Astrocyte (in vitro differentiated cells and primary cell): ENCODE results near the gene C1orf210. TPM values are rescaled to one million over a fixed set of nuclear protein-coding genes. Genes with fewer than 3 reads are reported as not detected.
A peak's percentile ranks its signal among the peaks of the same experiment; 100 is the strongest.

Experiments
- DNase-seq: peaks from one replicate; pipeline ENCODE4 v3.0.0-alpha.2; 2010; ENCODE audit warnings: low read depth
- FAIRE-seq: peaks from 2 replicates; lab custom pipeline; 2011; peaks lifted over from hg19 to GRCh38; lab: Jason Lieb, UNC
- H2AFZ ChIP-seq: 2 replicates; pipeline ENCODE4 v1.6.0; 2012; ENCODE audit warnings: low read depth, low read length, inconsistent platforms
- H3K27ac ChIP-seq: 2 replicates; pipeline ENCODE4 v1.5.1; 2011; ENCODE audit warnings: low read depth, low read length, inconsistent platforms
- H3K27me3 ChIP-seq: 2 replicates; pipeline ENCODE4 v1.6.0; 2011; ENCODE audit warnings: low read length, inconsistent platforms; ENCODE audit not compliant: insufficient read depth
- H3K36me3 ChIP-seq: 2 replicates; pipeline ENCODE4 v1.5.1; 2011; ENCODE audit warnings: low read length, inconsistent platforms; ENCODE audit not compliant: insufficient read depth
- H3K4me1 ChIP-seq: 2 replicates; pipeline ENCODE4 v1.5.1; 2011; ENCODE audit warnings: low read length, inconsistent platforms; ENCODE audit not compliant: insufficient read depth
- H3K4me2 ChIP-seq: 2 replicates; pipeline ENCODE4 v1.6.0; 2012; ENCODE audit warnings: low read length, inconsistent platforms
- H3K4me3 ChIP-seq: 2 replicates; pipeline ENCODE4 v1.5.1; 2011; ENCODE audit warnings: low read depth, mild to moderate bottlenecking, low read length, inconsistent platforms; ENCODE audit not compliant: insufficient read depth
- H3K79me2 ChIP-seq: 2 replicates; pipeline ENCODE4 v1.6.0; 2012; ENCODE audit warnings: mild to moderate bottlenecking, low read length, inconsistent platforms; ENCODE audit not compliant: insufficient read depth
- H3K9ac ChIP-seq: 2 replicates; pipeline ENCODE4 v1.6.0; 2012; ENCODE audit warnings: mild to moderate bottlenecking, low read length, inconsistent platforms
- H3K9me3 ChIP-seq: 2 replicates; pipeline ENCODE4 v1.5.1; 2012; ENCODE audit warnings: low read depth, mild to moderate bottlenecking, low read length, inconsistent platforms; ENCODE audit not compliant: insufficient read depth
- H4K20me1 ChIP-seq: 2 replicates; pipeline ENCODE4 v1.6.0; 2012; ENCODE audit warnings: low read length, inconsistent platforms; ENCODE audit not compliant: insufficient read depth
- H3K27ac Mint-ChIP-seq: one replicate; pipeline ENCODE4 v1.8.0; 2021; ENCODE audit warnings: mild to moderate bottlenecking, mixed read lengths; ENCODE audit not compliant: unreplicated experiment
- H3K27me3 Mint-ChIP-seq: one replicate; pipeline ENCODE4 v1.8.0; 2021; ENCODE audit warnings: low read depth, mixed read lengths; ENCODE audit not compliant: unreplicated experiment
- H3K36me3 Mint-ChIP-seq: one replicate; pipeline ENCODE4 v1.8.0; 2021; ENCODE audit warnings: low read depth, mixed read lengths; ENCODE audit not compliant: unreplicated experiment
- H3K4me1 Mint-ChIP-seq: one replicate; pipeline ENCODE4 v1.8.0; 2021; ENCODE audit warnings: low read depth, mixed read lengths; ENCODE audit not compliant: unreplicated experiment
- H3K4me3 Mint-ChIP-seq: one replicate; pipeline ENCODE4 v1.8.0; 2021; ENCODE audit warnings: mild to moderate bottlenecking, moderate library complexity, mixed read lengths; ENCODE audit not compliant: unreplicated experiment
- H3K9me3 Mint-ChIP-seq: one replicate; pipeline ENCODE4 v1.8.0; 2021; ENCODE audit warnings: mild to moderate bottlenecking, mixed read lengths; ENCODE audit not compliant: unreplicated experiment
- CTCF ChIP-seq: IDR thresholded peaks from 2 replicates; pipeline ENCODE4 v1.5.1; 2011; ENCODE audit warnings: low read depth, mild to moderate bottlenecking, inconsistent platforms, low read length, moderate library complexity; ENCODE audit not compliant: insufficient read depth
- EZH2 ChIP-seq: IDR thresholded peaks from 2 replicates; pipeline ENCODE4 v1.6.1; 2012; ENCODE audit warnings: mild to moderate bottlenecking, low read length, inconsistent platforms; ENCODE audit not compliant: insufficient read depth
- total RNA-seq: library from RNA; stranded (reverse); gene quantifications from 2 replicates; pipeline ENCODE4 v1.2.1, GENCODE V29; 2021

C1orf210 gene
- total RNA-seq, 1 donor from 2014 or later = 0.84 TPM

DNA sequence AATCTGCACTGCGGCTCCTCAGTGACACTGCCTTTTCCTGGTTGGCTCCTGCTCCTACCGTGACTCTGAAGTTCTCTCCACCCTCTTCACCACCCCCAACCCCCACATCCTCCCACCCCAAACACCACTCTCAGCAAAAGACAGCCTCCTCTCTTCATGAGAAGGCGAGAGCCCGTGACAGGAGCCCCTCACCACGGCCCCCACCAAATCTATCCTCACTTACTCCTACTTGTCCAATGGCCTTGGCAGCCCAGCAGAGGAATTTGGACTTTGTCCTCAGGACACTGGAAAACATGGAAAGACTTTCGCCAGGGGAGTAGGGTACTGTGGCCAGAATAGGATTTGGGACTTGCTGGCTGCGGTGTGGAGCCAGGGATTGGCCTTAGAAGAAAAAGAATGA, 8.7 kb downstream of the C1orf210 start:
- Mint-ChIP-seq H3K4me1 (no peaks in the 10 kb centered on the region), H3K4me3 (no peak overlapping the region), H3K9me3 (peaks cover 9% of the 10 kb centered on the region), H3K27ac (no peak overlapping the region), H3K27me3 (peaks cover 16% of the 10 kb centered on the region), H3K36me3 (peaks cover 2% of the 10 kb centered on the region)
- Histone ChIP-seq H3K4me3 (no peak overlapping the region), H3K9ac (no peak overlapping the region), H3K4me2 (no peak overlapping the region), H3K9me3 (no peaks in the 10 kb centered on the region), H4K20me1 (no peaks in the 10 kb centered on the region), H3K79me2 (no peaks in the 10 kb centered on the region), H2AFZ (no peak overlapping the region), H3K27ac (no peak overlapping the region), H3K4me1 (no peaks in the 10 kb centered on the region), H3K36me3 (no peaks in the 10 kb centered on the region), H3K27me3 (peaks cover 5% of the 10 kb centered on the region)
- FAIRE-seq (no peak), DNase-seq (no peak)
- no peak for TF ChIP-seq EZH2
- no peak for TF ChIP-seq CTCF

GRCh38 chr1:43275826-43276620, 9.4 kb downstream of the C1orf210 start:
- TF ChIP-seq CTCF = no peak
- TF ChIP-seq EZH2 = no peak
- Histone ChIP-seq H3K27ac (no peak overlapping the region), H3K79me2 (no peaks in the 10 kb centered on the region), H3K36me3 (no peaks in the 10 kb centered on the region), H3K4me1 (peaks cover 1% of the 10 kb centered on the region), H3K9me3 (no peaks in the 10 kb centered on the region), H3K4me2 (no peak overlapping the region), H3K4me3 (no peak overlapping the region), H4K20me1 (no peaks in the 10 kb centered on the region), H3K9ac (no peak overlapping the region), H3K27me3 (peaks cover 5% of the 10 kb centered on the region), H2AFZ (no peak overlapping the region)
- Mint-ChIP-seq H3K9me3 (peaks cover 9% of the 10 kb centered on the region), H3K36me3 (peaks cover 2% of the 10 kb centered on the region), H3K4me3 (no peak overlapping the region), H3K4me1 (peaks cover 3% of the 10 kb centered on the region), H3K27me3 (peaks cover 18% of the 10 kb centered on the region), H3K27ac (no peak overlapping the region)
- FAIRE-seq = no peak
- no peak for DNase-seq

DNA sequence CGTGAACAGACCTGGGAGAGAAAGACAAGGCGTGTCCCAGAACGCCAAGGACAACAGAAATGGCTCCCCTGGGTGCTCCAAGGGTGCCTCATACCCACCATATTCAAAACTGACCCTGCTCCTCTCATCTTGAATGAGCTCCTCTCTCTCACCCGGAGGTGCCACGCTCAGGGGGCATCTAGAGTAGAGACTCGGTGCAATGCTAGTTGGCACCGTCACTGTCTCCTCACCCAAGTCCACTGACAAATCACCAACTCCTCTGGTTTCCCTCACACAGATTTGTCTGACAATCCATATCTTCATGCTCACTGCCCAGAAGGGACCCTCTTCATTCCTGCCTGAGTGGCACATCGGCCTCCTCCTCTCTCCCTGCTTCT, 10.6 kb downstream of the C1orf210 start:
- no peak for FAIRE-seq
- TF ChIP-seq EZH2 (no peak), CTCF (no peak)
- peak overlapping the region; percentile 62 for H2AFZ ChIP-seq

More for the DNA sequence above, 10.6 kb downstream of the C1orf210 start:
- peaks cover 5% of the 10 kb centered on the region for H3K27me3 ChIP-seq
- H3K4me1 ChIP-seq = peaks cover 7% of the 10 kb centered on the region
- H3K79me2 ChIP-seq = no peaks in the 10 kb centered on the region
- no peaks in the 10 kb centered on the region for H3K36me3 ChIP-seq
- H3K27ac ChIP-seq = no peak overlapping the region
- H3K9ac ChIP-seq = no peak overlapping the region
- no peaks in the 10 kb centered on the region for H3K9me3 ChIP-seq
- Mint-ChIP-seq H3K4me3 (no peak overlapping the region), H3K27me3 (peaks cover 16% of the 10 kb centered on the region), H3K4me1 (peaks cover 4% of the 10 kb centered on the region), H3K9me3 (peaks cover 9% of the 10 kb centered on the region), H3K27ac (peak overlapping the region; percentile 79), H3K36me3 (peaks cover under 1% of the 10 kb centered on the region)
- H4K20me1 ChIP-seq = no peaks in the 10 kb centered on the region
- no peak overlapping the region for H3K4me2 ChIP-seq
- no peak for DNase-seq
- H3K4me3 ChIP-seq = no peak overlapping the region
